Activated naive CD8-positive, alpha-beta T cell treated with anti-CD3 and anti-CD28 coated beads, Interleukin-2, amount 50 U/mL, for 16 hours (primary cell): Measurements from ENCODE around the gene MCM3AP.

ENCODE experiments used
- DNase-seq: peaks from one replicate; pipeline ENCODE4 v3.0.0-alpha.2; 2020; ENCODE audit warnings: low read depth, low spot score

The MCM3AP gene

GRCh38 chr21:46187261-46187660 lies 98.2 kb downstream of the MCM3AP start:
- no peak for DNase-seq

- no peak for DNase-seq
Measured at GRCh38 chr21:46185716-46186115, 99.7 kb downstream of the MCM3AP start.
